GM10847 (cell line): ENCODE data around the gene MGAT2.
A peak's percentile ranks its signal among the peaks of the same experiment; 100 is the strongest.

ENCODE experiments used
- POLR2A ChIP-seq: IDR thresholded peaks from 2 replicates; pipeline ENCODE4 v1.6.1; 2011; ENCODE audit not compliant: insufficient read length; ENCODE audit errors: extremely low read depth

Gene MGAT2

DNA sequence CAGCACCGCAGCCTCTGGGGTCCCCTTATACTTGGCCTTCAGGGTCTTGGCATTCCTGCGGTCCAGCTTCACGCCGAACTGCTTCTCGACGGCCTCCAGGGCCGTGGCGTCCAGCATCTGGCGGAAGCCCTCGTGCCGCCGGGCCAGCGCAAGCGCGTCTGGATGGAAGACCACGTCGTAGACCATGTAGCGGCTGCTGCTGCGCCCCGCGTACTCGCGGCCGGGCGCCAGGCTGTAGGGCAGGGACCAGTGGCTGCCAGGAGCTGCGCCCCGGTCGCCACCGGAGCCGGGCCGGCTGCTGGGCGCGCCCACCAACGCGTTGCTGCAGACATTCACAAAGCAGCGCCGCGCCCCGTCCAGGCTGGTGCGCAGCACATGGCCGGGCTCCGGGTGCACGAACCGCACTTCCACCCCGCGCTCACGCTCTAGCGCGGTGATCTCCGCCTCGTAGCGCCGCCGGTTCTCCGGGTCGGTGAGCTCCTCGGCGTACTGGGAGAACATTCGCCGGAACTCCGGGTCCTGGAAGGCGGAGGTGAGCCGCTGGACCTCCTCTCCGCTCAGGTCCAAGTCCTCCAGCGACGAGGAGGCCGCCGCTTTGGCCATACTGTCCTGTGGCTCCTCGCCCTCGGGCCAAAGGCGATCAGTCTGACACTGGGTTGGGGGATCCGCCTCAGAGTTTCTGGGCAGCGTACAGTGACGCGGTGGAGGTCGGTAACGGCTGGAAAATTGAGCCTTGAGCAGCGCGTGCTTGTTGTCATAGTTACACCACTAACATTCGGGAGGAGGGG, 14.1 kb downstream of the MGAT2 start, which contains the start of gene DNAAF2:
Gene DNAAF2 (minus strand): TSS at position 698 of the 788 bp plus-strand sequence. CDS start 95 bp downstream, at position 603.
- peak; percentile 15 for TF ChIP-seq POLR2A

DNA sequence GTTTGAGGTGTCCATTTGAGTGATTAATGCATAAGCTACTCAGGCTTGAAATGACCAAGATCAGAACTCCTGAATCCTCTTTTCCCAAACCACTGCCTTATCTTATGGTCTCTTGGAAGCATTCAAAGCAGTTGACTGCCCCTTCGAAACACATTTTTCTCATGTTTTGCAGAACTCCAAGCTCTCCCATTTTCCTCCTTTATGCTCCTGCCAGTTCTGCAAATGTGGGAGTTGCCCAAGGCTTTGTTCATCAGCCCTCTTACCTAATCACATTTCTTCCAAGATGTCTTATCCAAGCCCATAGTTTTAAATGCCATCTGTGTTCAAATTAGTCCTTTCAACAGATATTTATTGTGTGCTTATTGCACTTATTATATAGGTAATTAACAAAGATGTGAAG, 16.3 kb downstream of the MGAT2 start:
- no peak for TF ChIP-seq POLR2A

DNA sequence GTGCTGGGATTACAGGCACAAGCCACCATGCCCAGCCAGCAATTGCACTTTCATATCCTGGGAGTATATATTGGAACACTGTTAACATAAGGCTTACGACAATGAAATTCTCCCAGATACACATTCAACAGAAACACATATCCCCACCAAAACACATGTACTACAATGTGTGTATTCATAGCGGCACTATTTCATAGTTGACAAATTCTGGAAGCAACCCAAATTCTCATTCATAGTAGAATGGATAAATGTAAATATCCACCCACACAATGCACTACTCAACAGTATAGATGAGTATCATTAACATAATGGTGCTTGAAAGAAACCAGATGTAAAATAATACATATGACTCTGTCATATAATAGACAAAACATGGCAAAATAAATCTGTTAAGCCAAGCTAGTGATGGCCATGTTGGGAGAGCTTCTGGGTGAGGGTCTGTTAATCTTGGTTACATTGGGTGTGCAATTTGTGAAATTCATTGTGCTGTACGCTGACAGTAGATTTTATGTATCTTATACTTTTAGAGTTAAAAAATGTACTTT, 17.0 kb downstream of the MGAT2 start:
- TF ChIP-seq POLR2A, result no peak

DNA sequence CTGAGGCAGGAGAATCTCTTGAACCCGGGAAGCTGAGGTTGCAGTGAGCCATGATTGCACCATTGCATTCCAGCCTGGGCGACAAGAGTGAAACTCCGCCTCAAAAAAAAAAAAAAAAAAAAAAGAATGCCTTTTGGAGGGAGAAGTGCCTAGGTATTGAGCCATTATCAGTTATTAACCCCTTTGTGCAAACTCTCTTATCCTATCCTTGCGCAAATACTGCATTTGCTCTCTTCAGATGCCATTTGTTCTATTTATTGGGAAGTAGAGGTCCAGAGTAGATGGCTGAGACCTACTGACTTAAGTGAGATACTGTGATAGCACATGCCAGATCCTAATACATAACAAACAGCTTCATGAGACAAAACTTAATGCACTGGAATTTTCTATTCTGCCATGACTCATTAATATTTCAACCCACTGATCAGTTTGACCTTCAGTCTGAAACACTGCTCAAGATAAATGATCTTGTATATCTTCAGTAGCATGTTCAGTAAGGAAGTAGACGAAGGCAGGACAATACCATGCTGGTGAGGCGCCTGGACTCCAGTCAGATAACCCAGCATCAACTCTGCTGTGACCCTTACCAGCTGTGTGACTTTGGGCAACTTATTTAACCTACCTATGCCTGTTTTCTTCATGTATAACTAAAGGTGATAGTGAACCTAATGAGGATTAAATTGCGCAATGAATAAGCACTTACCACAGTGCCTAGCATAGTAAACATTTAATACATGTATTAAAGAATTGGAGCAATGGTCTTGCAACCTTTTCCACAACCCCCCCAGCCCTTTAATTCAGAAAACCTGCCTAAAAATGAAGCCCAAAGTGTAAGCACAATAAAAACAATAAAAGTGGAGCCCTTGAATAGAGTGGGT, 20.2 kb downstream of the MGAT2 start:
- no peak for TF ChIP-seq POLR2A

DNA sequence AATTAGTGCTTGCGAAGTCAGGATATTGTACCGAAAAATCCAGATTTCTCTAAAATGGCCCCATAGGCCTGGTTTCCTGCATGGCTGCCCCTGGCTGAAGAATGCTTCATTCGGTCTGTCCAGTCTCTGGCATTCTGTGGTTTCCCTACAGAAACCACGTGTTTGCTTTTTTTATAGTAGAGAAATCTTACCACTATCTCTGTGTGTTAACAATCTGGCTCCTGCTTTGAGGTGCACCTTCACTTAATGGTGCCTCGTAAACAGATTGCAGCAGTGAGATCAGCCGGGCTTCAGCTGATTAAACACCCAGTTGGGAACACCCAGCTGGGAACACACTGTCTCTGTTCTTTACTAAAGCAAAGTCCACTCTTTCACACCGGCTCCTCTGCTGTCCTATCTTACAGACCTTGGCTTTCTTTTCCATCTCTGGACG, 21.1 kb downstream of the MGAT2 start:
- TF ChIP-seq POLR2A, result no peak

DNA sequence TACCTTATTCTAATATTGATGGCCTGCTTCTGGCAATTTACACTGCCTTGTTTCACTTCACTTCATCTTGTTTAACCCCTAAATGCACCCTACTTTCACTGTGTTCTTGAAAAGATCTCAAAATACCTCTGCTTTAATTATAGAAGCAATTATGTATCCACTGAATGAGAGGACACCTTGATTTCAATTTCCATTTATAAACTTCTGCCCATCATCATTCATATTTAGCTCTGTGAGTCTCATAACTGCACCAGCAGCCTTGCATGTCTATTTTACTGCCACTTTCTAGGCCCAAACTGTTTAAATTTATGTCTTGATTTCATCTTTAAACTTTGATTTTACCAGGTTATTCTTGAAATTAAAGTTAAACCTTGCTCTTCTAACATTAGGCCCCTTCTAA, 21.6 kb downstream of the MGAT2 start:
- TF ChIP-seq POLR2A, result no peak

DNA sequence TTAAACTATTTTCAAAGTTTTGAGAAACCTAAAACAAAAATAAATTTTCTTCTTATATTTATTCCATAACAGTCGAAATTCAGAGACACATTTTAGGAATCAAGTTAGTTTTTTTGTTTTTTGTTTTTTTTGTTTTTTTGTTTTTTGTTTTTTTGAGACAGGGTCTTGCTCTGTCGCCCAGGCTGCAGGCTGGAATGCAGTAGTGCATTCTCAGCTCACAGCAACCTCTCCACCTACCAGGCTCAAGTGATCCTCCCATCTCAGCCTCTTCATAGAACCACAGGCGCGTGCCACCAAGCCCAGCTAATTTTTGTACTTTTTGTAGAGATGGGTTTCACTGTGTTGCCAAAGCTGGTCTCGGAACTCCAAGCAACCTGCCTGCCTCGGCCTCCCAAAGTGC, 32.9 kb downstream of the MGAT2 start:
- no peak for TF ChIP-seq POLR2A

DNA sequence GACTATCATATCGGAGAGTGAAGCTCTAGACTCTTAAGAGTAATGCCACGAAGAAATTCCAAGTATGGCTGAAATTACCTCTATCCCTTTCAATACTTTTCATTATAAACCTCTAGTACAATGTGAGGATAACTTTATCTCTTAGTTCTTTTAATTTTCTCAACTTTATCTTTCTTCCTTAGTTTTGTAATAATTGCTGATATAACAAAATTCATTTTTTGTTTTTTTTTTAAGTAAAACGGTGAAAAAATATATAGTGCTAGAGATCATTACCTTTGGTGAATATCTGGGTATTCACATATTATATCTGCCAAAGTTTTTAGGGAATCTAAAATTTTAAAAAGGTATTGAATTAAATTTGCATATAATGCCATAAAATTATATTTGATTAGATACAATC, 33.9 kb downstream of the MGAT2 start:
- no peak for TF ChIP-seq POLR2A

DNA sequence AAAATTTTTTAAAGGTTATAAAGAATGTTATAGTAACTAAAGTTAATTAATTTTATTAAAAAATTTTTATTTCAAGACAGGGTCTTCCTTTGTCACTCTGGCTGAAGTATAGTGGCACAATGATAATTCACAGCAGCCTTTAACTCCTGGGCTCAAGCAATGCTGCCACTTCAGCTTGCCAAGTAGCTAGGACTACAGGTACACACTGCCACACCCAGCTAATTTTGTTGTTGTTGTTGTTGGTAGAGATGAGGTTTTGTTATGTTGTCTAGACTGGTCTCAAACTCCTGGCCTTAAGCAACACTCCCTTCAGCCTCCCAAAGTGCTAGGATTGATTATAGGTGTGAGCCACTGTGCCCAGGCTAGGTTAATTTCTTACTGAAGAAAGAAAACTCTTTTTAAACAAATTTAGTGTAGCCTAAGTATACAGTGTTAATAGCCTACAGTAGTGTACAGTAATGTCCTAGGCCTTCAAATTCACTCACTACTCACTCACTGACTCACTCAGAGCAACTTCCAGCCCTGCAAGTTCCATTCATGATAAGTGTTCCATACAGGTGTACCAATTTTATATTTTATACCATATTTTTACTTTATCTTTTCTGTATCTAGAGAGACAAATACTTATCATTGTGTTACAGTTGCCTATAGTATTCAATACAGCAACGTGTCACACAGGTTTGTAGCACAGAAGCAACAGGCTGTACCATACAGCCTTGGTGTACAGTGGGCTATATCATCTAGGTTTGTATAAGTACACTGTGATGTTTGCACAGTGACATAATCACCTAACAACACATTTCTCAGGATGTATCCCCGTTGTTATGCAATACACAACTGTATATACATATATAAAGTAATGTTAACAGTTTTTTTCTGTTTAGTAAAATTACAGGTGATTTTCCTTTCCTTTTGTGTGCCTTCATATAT, 39.2 kb downstream of the MGAT2 start:
- TF ChIP-seq POLR2A, result no peak

DNA sequence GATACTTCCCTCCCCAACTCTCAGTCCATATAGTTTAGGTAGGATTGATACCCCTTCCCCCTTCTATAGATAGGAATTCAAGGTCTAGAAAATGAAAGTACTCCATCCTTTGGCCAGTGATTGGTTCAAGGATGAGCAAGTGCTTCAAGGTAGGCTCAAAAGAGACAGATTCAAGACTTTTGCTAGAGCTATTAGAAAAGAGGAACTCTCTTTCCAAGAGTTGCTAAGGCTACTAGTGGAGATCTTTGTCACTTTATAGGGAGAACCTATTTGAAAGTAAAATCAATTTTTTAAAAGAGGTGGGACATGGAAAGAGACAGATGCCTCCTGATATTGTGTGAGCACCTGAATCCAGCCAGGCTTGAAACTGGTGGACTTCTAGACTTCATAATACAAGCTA, 49.9 kb downstream of the MGAT2 start:
- TF ChIP-seq POLR2A, result no peak
